ENCODE measurements around the gene MED26.

GRCh38 chr19:16554776-16555175 is 73.2 kb downstream of the MED26 start:
- TF ChIP-seq EZH2 (IDR thresholded peaks at IDR 0.05) (no peak), POLR2AphosphoS5 (IDR thresholded peaks at IDR 0.05; ENCODE audit: borderline replicate concordance, low read depth, low read length) (no peak), FOXP2 (optimal IDR thresholded peaks at IDR 0.05; ENCODE audit: control extremely low read depth, extremely low read length, insufficient read depth) (no peak)

All from SK-N-MC (cell line).